ENCODE results near the gene POSTN.

The POSTN gene

GRCh38 chr13:37627428-37627827 lies 28.9 kb upstream of the POSTN start:
- Histone ChIP-seq H3K4me3 (no peak overlapping the region), H3K9ac (ENCODE audit: insufficient read length) (no peak overlapping the region), H3K27ac (no peak overlapping the region), H3K36me3 (ENCODE audit: insufficient read depth, low read length) (no peaks in the 10 kb centered on the region), H3K9me3 (ENCODE audit: low read depth, low read length) (no peaks in the 10 kb centered on the region)
- DNase-seq (ENCODE audit: low read depth, low spot score), result no peak
- TF ChIP-seq POLR2AphosphoS5 (IDR thresholded peaks at IDR 0.05; ENCODE audit: borderline replicate concordance, low read depth, low read length), result no peak
- no peak for TF ChIP-seq FOXP2 (optimal IDR thresholded peaks at IDR 0.05; ENCODE audit: control extremely low read depth, extremely low read length, insufficient read depth)
- no peak for TF ChIP-seq EZH2 (IDR thresholded peaks at IDR 0.05)

DNA sequence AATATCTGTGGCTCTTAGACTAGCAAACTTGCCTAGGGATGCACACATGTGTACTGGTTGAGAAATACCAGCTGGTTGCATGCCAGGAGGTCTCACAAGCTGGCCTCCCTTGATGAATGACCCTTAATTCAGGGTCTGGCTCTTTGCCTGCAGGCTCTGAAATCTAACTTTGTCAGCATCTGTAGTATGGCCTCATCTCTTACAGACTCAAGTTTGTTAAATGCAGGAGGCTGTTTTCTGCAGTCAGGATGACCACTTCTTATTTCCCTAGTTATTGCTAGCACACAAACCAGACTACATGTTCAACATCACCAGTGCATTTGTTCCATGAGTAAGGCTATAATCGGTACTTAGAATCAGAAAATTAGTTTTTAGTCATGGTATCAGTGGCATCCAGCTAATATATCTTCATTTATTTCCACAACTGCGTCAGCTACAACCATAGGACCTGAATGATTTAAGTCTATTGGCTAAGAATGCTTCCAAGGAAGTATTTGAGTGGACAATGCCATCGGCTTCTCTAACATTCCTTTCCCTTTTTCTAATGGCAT lies 23.3 kb upstream of the POSTN start:
- H3K9ac ChIP-seq (ENCODE audit: insufficient read length), result no peak overlapping the region
- no peak overlapping the region for H3K27ac ChIP-seq
- H3K4me3 ChIP-seq, result no peak overlapping the region
- TF ChIP-seq EZH2 (IDR thresholded peaks at IDR 0.05) (no peak), POLR2AphosphoS5 (IDR thresholded peaks at IDR 0.05; ENCODE audit: borderline replicate concordance, low read depth, low read length) (no peak), FOXP2 (optimal IDR thresholded peaks at IDR 0.05; ENCODE audit: control extremely low read depth, extremely low read length, insufficient read depth) (no peak)
- no peaks in the 10 kb centered on the region for H3K9me3 ChIP-seq (ENCODE audit: low read depth, low read length)
- no peak for DNase-seq (ENCODE audit: low read depth, low spot score)
- H3K36me3 ChIP-seq (ENCODE audit: insufficient read depth, low read length), result no peaks in the 10 kb centered on the region

DNA sequence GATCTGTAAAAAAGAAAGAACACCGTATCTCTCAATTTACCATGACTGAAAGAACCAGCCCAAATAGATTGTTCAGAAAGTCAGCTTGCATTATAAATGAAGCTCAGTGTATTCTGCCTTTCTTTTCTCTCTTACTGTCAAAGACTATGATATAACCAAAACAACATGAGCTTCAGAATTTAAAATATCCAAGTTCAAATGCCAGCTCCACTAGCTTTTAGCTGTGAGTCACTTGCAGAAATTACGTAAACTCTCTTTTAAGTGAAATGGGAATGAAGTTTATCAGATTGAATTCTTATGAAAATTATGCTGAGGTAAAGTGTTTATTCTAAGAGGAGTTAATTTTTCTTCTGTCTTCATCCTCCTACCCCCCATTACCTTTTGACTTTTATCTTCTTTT lies 20.0 kb upstream of the POSTN start:
- no peak overlapping the region for H3K9ac ChIP-seq (ENCODE audit: insufficient read length)
- H3K9me3 ChIP-seq (ENCODE audit: low read depth, low read length), result no peaks in the 10 kb centered on the region
- no peak overlapping the region for H3K4me3 ChIP-seq
- no peak for DNase-seq (ENCODE audit: low read depth, low spot score)
- H3K36me3 ChIP-seq (ENCODE audit: insufficient read depth, low read length), result no peaks in the 10 kb centered on the region
- no peak for TF ChIP-seq FOXP2 (optimal IDR thresholded peaks at IDR 0.05; ENCODE audit: control extremely low read depth, extremely low read length, insufficient read depth)
- TF ChIP-seq EZH2 (IDR thresholded peaks at IDR 0.05), result no peak
- no peak for TF ChIP-seq POLR2AphosphoS5 (IDR thresholded peaks at IDR 0.05; ENCODE audit: borderline replicate concordance, low read depth, low read length)
- no peak overlapping the region for H3K27ac ChIP-seq

GRCh38 chr13:37617173-37617572 lies 18.6 kb upstream of the POSTN start:
- Histone ChIP-seq H3K27ac (no peak overlapping the region), H3K4me3 (no peak overlapping the region), H3K9me3 (ENCODE audit: low read depth, low read length) (no peaks in the 10 kb centered on the region), H3K9ac (ENCODE audit: insufficient read length) (no peak overlapping the region), H3K36me3 (ENCODE audit: insufficient read depth, low read length) (no peaks in the 10 kb centered on the region)
- no peak for TF ChIP-seq FOXP2 (optimal IDR thresholded peaks at IDR 0.05; ENCODE audit: control extremely low read depth, extremely low read length, insufficient read depth)
- TF ChIP-seq EZH2 (IDR thresholded peaks at IDR 0.05), result no peak
- TF ChIP-seq POLR2AphosphoS5 (IDR thresholded peaks at IDR 0.05; ENCODE audit: borderline replicate concordance, low read depth, low read length), result no peak
- no peak for DNase-seq (ENCODE audit: low read depth, low spot score)

- no peaks in the 10 kb centered on the region for H3K36me3 ChIP-seq (ENCODE audit: insufficient read depth, low read length)
Measured at GRCh38 chr13:37616131-37616530, 17.6 kb upstream of the POSTN start.

DNA sequence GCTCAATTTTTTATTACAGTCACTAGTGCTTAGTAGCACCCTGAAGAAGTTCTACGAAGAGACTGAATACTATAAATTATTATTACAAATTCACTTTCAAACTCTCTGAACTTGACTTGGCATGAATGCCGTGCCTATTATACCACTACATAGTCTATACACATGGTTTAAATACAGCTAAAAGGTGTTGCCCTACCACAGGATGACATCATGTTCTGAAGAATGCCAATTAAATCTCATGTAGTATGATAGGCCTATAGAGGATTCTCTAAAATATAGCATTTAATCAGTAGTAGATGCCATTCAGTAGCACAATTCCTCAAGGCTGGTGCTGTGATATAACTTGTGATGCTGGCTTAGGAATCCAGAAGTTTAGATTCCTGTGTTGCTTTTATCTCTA lies 16.7 kb upstream of the POSTN start:
- Histone ChIP-seq H3K4me3 (no peak overlapping the region), H3K9ac (ENCODE audit: insufficient read length) (no peak overlapping the region), H3K27ac (no peak overlapping the region), H3K9me3 (ENCODE audit: low read depth, low read length) (no peaks in the 10 kb centered on the region), H3K36me3 (ENCODE audit: insufficient read depth, low read length) (no peaks in the 10 kb centered on the region)
- TF ChIP-seq POLR2AphosphoS5 (IDR thresholded peaks at IDR 0.05; ENCODE audit: borderline replicate concordance, low read depth, low read length) (no peak), FOXP2 (optimal IDR thresholded peaks at IDR 0.05; ENCODE audit: control extremely low read depth, extremely low read length, insufficient read depth) (no peak), EZH2 (IDR thresholded peaks at IDR 0.05) (no peak)
- DNase-seq (ENCODE audit: low read depth, low spot score), result no peak

More at GRCh38 chr13:37616131-37616530, 17.6 kb upstream of the POSTN start:
- TF ChIP-seq EZH2 (IDR thresholded peaks at IDR 0.05), result no peak
- no peak for TF ChIP-seq FOXP2 (optimal IDR thresholded peaks at IDR 0.05; ENCODE audit: control extremely low read depth, extremely low read length, insufficient read depth)
- no peak for TF ChIP-seq POLR2AphosphoS5 (IDR thresholded peaks at IDR 0.05; ENCODE audit: borderline replicate concordance, low read depth, low read length)
- Histone ChIP-seq H3K27ac (no peak overlapping the region), H3K9ac (ENCODE audit: insufficient read length) (no peak overlapping the region), H3K9me3 (ENCODE audit: low read depth, low read length) (no peaks in the 10 kb centered on the region), H3K4me3 (no peak overlapping the region)
- DNase-seq (ENCODE audit: low read depth, low spot score), result no peak

- no peaks in the 10 kb centered on the region for H3K9me3 ChIP-seq (ENCODE audit: low read depth, low read length)
- no peak overlapping the region for H3K4me3 ChIP-seq
Measured at GRCh38 chr13:37613638-37614037, 15.1 kb upstream of the POSTN start.

DNA sequence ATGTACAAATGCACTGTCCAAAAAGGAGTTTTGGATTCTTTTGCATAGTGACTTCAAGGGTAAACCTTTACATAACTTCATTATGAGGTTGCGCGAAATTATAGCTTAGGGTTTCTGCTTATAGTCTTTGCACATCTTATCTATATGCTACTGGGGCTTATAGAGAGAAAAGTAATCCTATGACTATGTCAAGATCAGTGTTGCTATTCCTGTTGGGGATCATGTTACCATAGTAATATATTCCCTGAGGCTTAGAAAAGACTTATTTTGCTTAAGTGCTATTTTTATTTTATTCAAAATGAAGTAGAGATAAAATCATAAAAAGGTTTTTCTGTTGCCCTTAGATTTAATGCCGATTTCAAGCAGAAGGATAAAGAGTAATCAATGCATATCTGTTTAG lies 14.7 kb upstream of the POSTN start:
- H3K36me3 ChIP-seq (ENCODE audit: insufficient read depth, low read length), result no peaks in the 10 kb centered on the region
- no peaks in the 10 kb centered on the region for H3K9me3 ChIP-seq (ENCODE audit: low read depth, low read length)
- no peak overlapping the region for H3K9ac ChIP-seq (ENCODE audit: insufficient read length)
- no peak overlapping the region for H3K4me3 ChIP-seq
- no peak for TF ChIP-seq FOXP2 (optimal IDR thresholded peaks at IDR 0.05; ENCODE audit: control extremely low read depth, extremely low read length, insufficient read depth)
- no peak for TF ChIP-seq POLR2AphosphoS5 (IDR thresholded peaks at IDR 0.05; ENCODE audit: borderline replicate concordance, low read depth, low read length)
- TF ChIP-seq EZH2 (IDR thresholded peaks at IDR 0.05), result no peak
- no peak for DNase-seq (ENCODE audit: low read depth, low spot score)
- no peak overlapping the region for H3K27ac ChIP-seq

More at GRCh38 chr13:37613638-37614037, 15.1 kb upstream of the POSTN start:
- TF ChIP-seq POLR2AphosphoS5 (IDR thresholded peaks at IDR 0.05; ENCODE audit: borderline replicate concordance, low read depth, low read length) (no peak), EZH2 (IDR thresholded peaks at IDR 0.05) (no peak), FOXP2 (optimal IDR thresholded peaks at IDR 0.05; ENCODE audit: control extremely low read depth, extremely low read length, insufficient read depth) (no peak)
- H3K36me3 ChIP-seq (ENCODE audit: insufficient read depth, low read length), result no peaks in the 10 kb centered on the region
- H3K9ac ChIP-seq (ENCODE audit: insufficient read length), result no peak overlapping the region
- no peak for DNase-seq (ENCODE audit: low read depth, low spot score)
- H3K27ac ChIP-seq, result no peak overlapping the region
